Islet precursor cell (in vitro differentiated cells): ENCODE measurements around the gene RAB24.
A peak's percentile ranks its signal among the peaks of the same experiment; 100 is the strongest.
"Not testable (repeated sequence)": the region's sequence is repeated elsewhere in the genome, so short reads cannot be mapped to it uniquely, and the experiment has no call there.

ENCODE experiments used
- DNase-seq: peaks from one replicate; pipeline ENCODE4 v3.0.0-alpha.2; 2018

RAB24 gene

DNA sequence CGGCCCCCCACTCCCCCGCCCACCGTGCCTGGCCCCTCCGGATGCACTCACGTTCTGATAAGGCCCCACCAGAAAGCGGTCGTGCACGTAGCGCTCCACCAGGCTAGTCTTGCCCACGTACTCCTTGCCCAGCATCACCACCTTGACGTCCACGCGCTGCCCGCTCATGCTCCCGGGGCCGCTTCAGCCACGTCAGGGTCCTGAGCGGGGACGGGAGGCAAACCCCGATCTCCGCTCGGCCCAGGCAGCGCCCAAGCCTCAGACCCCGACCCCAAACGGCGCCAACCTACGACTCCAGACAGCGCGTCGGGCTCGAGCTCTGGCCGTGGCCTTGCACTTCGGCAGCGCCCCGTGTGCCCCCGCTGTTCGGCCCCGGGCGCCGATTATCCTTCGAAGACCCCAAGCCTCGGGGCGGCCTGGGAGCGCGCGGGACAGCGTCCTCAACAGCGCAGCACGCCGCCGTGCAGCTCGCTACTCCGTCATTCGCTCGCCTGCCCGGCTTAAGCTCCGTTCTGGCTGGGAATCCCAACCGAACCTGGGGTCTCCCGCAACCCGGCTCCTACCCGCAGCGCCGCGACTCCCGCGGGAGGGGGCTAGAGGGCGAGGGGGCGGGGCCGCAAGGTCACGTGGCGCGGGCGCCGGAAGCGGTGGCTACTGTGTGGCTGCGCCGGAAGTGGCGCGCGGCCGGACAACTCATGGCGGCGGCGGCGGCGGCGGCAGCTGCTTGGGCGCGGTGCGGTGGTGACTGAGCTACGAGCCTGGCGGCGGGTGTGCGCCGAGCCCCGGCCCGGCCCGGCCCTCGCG, at the start of gene RAB24, which contains the start of gene PRELID1:
TSS of gene RAB24 (minus strand) at position 599 of the 804 bp plus-strand sequence. CDS start at position 168, 431 bp downstream.
TSS of gene PRELID1 (plus strand) at position 679 of the 804 bp plus-strand sequence. CDS start 187 bp downstream, outside the sequence.
- peak; percentile 94 for DNase-seq

DNA sequence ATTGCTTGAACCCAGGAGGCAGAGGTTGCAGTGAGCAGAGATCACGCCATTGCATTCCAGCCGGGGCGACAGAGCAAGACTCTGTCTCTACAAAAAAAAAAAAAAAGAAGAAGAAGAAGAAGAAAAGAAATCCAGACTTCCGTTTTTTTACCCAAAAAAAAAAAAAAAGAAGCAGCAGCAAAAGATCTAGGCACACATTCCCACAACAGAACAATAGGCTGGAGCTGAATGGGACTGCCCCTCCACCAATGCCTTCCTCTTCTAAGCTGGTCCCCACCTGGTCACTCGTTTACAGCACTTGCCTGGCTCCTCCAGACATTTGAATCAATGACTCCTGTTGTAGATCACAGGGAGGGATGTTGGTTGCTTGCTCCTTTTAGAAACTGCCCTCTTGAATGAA, 49.6 kb upstream of the RAB24 start:
- DNase-seq, result no peak

DNA sequence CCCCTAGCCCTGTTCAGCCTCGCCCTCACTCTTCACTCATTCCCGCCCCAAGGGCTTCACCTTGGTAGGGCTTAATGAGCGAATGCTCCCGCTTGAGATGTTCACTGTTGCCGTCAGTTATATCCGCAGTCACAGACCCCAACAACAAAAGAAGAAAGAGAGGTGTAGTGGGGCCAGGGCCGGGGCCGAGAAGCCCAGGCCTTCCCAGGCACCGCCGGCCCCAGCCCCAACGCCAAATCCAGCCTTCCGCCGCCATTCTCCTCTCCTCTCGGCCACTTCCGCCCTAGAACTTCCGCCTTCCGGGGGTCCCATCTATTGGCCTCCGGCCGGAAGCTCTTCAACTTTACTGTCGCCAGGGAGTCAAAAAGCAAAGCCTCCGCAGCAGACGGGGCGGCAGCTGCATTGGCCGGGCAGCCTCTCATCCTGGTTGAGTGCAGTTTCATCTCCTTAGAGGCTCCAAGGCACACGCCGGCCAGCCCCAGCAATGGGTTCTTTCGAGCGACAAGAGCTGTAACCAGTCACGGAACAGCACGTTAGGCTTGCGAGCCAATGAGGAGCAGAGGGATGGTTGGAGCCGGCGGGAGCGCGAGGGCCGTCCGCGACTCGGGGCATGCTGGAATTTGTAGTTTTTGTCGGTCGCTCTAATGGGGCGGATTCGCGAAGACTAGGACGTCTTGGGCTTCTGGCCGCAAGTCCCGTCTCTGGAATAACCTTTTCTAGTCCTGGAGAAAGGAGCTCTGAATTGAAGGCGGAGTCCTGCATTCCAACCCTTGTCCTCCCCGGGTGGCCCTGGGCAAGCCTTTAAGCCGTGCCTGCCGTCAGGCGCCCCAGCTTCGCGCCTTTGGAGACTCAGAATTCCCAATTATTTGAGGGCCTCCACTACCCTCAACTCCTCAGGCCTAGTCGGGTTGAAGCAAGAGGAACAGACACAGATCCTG, 48.1 kb upstream of the RAB24 start, which contains the start of gene LMAN2:
TSS of gene LMAN2 (minus strand) at position 277 of the 938 bp plus-strand sequence. CDS start at position 256, 21 bp downstream.
- peak; percentile 97 for DNase-seq

DNA sequence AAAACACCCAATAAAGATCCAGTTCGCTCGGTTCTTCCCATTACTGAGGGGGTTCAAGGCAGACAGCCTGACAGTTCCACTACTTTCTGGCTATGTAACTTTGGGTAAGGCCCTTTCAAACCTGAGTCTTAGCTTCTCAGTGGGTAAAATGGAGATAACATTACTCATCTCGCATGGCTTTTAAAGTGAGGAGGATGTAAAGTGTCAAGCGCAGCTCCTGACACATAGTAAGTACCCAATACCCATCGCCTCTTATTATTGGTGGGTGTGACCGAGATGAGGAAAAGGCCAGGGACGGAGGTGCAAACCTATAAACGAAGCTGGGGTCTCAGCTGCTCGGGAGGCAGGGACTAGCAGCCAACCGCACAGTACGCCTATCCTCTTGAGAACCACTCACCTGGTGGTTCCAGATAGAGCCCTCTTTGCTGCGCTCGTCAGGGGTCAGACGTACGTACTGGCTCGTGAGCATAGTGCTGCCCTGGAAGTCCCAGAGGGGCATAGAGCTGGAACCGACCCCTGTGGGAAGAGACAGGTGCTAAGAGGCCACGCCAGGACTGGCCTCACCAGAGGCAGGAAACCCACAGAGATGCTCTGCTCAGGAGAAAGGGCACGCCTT, 47.4 kb upstream of the RAB24 start:
- no peak for DNase-seq

DNA sequence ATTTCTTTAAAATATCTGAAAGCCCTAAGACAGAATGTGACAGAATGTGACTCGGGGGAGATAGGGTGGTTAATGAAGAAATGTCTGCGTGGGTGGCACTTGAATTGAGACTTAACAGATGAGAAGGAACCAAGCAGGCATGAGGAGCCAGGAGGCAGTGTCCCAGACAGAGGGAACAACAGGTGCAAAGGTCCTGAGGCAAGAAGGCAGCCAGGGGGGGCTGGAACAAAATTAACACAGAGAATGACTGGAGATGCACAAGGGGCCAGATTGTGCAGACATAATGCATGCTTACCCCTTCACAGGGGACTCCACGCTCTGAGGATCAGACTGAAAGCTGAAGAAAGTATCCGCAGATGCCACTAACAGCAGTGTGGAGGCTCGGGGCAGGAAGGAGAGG, 46.2 kb upstream of the RAB24 start:
- peak; percentile 39 for DNase-seq

DNA sequence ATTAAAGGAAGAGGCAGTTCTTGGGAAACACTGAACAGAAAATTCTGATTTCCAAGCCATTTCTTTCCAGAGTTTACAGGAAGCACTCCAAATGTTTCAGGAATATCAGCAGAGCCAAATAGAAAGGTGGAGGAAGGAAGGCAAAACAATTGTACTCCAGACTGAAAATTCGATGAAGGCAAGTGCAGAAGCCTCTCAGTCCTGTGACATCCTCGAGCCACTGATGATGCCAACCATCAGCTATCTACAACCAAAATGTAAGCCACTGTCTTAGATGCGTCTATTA, 45.8 kb upstream of the RAB24 start:
- DNase-seq, result no peak

DNA sequence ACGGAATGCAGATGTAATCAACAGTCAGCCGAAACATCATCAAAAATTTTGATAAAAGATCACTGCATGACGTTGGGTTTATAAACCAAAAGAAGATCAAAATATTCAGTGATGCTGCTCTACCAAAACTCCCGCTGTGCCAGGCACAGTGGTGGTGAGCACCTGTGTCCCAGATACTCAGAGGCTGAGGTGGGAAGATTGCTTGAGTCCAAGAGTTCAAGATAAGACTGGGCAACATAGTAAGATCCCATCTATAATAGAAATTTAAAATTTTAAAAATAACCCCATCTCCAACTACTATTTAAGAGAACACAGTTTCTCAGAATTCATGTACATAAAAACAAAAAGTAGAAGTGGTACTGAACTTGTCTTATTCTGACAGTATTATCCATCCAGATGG, 44.2 kb upstream of the RAB24 start:
- no peak for DNase-seq

DNA sequence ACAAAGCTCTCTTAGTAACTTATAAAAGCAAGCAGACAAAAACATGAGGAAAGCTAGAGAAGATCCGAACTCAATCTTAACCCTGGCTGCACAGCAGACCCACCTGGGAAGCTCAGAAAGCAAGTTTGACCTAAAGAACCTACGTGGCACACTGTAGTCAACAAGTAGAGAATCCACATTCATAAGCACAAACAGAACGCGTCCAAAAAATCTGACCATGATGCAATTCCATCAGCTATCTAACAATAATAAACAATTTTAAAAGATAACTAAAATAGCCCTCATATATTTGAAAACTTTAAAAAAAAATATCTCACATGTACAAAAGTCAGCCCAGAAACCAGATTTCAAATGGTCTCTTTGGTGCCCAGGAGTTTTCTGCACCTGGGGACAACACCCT, 43.3 kb upstream of the RAB24 start:
- no peak for DNase-seq

DNA sequence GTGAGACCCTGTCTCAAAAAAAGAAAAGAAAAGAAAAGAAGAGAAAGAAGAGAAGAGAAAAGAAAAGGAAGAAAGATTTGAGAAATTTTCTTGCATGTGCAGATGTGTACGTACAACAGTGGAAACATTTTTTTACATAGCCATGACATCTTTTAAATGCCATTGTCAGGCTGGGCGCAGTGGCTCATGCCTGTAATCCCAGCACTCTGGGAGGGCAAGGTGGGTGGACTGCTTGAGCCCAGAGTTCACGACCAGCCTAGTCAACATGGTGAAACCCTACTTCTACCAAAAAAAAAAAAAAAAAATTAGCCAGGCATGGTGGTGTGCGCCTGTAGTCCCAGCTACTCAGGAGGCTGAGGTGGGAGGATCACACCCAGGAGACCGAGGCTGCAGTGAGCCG, 41.4 kb upstream of the RAB24 start:
- no peak for DNase-seq

DNA sequence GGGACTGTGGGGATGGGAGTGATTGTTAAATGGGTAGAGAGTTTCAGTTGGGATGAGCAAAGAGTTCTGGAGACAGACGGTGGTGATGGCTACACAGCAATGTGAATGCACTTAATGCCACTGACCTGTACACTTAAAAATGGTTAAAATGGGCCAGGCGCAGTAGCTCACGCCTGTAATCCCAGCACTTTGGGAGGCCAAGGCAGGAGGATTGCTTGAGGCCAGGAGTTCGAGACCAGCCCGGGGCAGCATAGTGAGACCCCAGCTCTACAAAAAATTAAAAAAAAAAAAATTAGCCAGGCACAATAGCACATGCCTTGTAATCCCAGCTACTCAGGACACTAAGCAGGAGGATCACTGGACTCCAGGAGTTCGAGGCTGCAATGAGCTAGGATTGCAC, 40.3 kb upstream of the RAB24 start:
- DNase-seq, result no peak

DNA sequence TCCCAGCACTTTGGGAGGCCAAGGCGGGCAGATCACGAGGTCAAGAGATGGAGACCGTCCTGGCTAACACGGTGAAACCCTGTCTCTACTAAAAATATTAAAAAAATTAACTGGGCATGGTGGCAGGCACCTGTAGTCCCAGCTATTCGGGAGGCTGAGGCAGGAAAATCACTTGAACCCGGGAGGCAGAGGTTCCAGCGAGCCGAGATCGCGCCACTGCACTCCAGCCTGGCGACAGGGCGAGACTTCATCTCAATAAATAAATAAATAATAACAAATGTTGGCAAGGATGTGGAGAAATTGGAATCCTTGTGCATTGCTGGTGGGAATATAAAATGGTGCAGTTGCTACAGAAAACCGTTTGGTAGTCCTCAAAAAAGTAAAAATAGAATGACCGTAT, 39.5 kb upstream of the RAB24 start:
- not testable (repeated sequence) for DNase-seq

DNA sequence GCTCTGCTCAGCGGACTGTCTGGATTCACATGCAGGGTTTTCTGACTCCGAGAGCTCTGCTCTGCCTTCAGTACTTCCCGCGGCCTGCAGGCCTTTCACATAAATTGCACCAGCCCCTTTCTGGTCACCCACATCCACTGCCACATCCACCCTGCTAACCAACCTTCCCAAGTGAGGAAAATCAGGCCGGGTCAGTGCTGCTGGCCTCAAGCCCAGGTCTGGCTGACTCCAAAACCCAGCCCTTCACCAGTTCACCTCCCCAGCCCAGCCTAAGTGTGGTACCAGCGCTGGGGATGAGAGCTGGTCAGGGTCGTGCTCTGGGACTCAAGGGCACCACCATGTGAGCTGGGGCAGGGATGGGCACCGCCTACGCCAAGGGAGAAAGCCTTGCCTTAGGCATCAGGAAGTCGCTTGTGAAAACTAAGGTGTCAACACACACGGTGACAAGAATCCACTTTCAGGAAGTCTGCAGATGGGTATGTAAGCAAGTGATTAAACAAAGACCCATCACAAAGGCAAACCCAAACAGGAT, 35.7 kb upstream of the RAB24 start:
- DNase-seq, result no peak

DNA sequence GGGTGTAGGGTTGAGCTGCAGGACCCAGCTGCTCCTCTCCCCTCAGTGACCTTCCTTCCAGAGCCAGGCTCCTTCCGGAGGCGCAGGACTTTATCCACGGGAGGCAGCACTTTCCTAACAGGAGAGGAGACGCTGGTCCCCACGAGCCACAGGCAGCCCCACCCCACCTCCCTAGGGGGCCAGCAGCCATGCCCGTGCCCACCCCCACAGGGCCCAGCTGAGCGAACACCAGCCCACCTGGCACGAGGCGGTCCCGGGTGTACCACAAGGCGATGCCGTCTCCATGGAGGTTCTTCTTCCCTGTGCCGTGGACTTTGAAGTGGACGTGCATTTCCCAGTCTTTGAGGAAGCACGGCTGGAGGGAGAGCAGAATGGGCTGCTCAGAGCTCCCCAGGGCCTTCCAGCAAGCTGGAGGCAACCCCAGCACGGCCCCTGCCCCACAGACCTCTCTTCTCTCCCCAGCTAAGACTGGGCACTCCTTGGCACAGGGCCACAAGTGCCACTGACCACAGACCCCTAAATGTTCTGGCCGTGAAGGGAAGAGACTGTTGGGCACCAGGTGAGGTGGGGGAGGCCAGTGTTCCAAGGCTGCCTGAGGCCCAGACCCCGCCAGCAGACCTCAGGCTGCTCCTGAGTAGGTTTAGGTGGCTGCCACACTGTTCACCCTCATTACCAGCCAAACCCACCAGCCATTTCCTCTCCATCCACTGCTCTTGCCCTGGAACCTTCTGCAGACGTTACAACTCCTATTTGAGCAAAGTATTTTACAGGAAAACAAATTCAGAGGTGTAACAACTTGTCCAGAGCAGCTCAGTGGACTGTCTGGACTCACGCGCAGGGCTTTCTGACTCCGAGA, 35.0 kb upstream of the RAB24 start:
- no peak for DNase-seq

DNA sequence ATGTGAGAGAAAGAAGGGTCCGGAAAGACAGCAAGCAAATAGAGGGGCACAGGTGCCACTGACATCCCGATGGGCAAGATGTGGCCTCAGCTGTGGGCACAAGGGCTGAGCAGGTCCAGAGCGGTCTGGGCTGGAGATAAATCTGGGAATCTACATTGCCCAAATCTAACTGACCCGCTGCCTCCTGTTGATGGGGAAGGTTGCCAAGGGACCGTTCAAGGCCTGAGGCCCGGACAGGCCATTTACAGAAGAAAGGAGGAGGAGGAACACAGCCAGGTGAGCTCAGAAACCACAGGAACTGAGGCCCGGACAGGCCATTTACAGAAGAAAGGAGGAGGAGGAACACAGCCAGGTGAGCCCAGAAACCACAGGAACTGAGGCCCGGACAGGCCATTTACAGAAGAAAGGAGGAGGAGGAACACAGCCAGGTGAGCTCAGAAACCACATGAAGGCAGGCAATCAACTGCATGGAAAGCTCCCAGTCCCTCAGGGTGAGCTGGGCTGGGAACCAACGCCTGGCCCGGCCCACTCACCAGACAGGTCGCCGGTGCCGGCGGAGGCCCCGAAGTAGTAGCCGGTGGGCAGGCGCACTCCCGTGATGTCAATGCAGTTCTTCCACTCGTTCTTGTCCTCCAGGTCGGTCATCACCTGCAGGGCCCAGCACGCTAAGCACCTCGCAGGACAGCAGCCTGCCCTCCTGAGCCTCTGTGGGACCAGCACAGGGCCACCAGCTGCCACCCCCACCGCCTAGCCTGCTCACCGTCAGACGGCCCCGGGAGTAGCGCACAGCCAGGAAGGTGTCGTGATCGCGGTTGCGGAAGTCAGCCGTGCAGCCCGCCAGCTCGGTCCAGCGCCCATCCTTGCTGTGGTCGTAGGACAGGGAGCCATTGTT, 33.3 kb upstream of the RAB24 start:
- DNase-seq, result no peak

DNA sequence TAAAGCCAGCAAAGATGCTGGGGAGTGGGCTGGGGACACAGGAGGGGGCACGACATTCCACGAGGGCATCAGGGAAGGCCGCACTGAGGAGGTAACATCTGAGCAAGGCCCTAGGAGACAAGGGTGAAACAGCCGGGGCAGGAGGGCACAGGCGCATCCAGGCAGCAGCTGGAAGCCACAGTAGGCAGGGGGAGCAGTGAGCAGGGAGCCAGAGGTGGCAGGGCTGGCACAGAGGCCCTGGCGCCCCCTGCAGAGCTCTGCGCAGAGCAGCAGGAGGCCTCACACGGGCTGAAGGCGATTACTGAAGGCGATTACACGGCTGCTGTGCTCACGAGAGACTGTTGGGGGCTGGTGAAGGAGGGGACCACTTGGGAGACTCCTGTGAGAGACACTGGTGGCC, 32.6 kb upstream of the RAB24 start:
- peak; percentile 75 for DNase-seq

DNA sequence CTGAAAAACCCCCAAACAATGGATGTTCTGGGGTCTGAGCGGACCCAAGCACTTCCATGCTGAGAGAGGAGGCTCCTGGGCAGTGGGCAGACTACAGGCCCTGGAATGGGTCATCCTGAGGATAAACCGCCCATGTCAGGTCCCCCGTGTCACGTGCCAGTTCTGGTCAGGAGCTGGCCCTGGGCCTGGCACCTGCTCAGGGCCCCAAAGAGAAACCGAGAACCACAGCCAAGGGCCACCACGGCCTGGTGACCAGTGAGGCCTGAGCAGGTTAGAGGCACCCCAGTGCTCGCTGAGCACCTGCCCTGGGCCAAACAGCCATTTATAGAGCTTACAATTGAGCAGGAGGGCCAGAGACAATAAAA, 32.2 kb upstream of the RAB24 start:
- DNase-seq, result no peak

DNA sequence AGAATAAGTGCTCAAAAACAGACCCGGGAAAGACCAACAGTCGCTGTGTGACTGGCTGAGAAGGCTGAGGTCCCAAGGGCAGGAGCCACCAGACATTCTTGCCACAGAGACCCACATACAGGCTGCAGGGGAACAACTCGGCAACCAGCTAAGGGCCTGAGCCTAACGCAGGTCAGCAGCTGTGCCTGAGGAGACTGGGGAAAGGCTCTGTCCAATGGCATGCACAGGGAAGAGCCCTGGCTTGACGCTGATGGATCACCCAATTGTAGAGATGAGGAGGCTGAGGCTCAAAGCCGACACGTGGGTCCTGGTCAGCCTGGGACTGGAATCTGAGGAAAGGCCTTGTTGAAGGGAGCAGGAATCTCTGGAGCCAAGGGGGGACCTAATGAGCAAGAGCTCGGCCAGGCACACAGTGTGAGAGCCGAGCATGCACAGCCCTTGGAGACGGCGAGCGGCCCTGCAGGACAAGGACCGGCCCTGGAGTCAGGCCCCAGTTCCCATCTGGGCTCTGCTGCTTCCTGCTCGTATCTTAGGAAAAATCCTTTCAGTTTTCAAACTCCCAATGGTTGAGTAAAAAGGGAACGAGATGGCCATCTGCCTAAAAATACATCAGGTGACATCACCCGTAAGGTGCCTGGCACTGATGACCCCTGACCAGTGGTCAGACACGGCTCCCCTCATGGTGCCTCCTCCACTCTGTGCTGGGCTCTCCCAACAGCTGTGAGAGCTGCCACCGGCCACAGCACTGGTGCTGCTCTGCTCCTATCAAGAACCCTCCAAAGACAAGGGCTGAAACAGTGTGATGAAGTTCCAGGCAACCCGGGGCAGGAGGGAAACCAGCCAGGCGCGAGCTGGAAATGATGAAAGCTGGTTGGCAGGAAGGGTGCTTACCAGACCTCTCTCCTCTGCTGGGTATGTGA, 31.5 kb upstream of the RAB24 start:
- DNase-seq, result no peak

DNA sequence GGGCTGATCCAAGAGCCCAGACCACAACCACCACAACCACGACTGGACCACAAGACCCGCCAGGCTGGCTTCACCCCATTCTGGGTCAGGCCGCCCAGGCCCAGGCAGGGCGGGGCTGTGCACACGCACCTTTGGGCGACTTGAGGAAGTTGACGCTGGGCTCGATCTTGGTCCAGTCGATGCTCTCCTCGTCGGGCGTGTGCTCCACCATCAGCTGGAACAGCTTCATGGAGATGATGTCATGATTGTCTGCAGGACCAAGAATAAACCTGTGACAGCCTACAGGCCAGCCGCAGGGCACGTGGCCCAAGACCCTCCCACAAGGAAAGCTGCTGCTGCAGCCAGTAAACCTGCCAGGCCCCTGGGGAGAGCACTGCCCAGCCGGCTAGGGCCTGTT, 30.6 kb upstream of the RAB24 start:
- no peak for DNase-seq

DNA sequence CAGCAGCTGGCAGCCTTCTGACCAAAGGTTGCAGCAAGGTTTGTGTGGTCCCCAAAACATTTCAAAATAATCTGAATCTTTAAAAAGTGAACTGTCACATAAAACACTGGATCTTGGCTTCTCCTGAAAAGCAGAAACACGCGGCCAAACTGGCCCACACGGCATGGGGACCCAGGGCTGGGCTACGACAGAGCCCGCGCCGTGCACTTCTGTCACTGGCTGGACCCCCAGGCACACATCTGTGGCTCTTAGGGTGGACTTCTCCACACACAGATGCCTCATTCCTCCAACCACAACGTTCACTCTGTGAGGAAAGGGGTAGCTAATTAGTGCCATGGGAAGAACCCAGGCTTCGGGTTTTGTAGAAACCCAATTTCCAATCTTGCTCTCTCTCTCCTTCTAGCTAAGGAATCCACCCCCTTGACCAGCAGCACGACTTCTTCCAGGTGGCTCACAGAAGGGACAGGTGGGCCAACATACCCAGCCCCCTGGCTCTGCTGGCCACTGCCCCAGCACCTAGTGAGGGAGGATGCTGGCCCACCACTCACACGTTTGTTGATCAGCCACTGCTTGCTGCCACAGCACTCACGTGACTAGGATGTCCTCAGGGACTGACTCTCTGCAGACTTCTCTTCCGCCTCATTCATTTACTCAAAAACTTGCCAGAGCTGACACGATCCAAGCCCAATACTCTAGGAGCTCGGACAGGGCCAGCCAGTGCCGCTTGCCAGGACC, 30.1 kb upstream of the RAB24 start:
- DNase-seq, result no peak
